Measurements from ENCODE around the gene EYS. TPM values are rescaled to one million over a fixed set of nuclear protein-coding genes. Genes with fewer than 3 reads are reported as not detected.

The EYS gene
- total RNA-seq, 1 donor from 2014 or later = not detected

DNA sequence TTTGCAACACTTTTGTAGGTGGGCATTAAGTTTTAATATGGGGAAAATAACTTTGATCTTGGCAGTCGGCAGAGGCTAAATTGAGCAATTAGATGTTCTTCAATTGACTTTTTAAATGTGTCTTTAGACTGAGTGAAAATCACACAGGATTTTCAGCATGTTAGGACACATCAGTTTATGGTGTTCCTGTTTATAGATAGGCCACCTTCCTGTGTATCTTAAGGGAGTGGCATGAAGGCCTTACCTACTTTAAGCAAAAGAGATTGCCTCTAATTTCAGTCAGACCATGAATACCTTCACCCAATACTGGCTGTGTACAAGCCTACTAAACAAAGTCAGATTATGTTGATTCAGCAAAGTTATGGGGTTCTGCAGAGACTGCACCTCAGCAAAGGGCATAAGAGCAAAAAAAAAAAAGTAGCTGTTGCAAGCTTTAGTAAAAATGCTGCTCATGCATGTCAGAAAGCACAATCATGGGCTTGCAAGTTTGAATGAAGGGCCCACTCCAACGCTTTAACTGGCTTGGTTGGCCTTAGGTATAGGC lies 1223.0 kb downstream of the EYS start:
- Mint-ChIP-seq H3K27ac (ENCODE audit: unreplicated experiment) (no peak overlapping the region), H3K36me3 (ENCODE audit: unreplicated experiment) (no peaks in the 10 kb centered on the region), H3K4me1 (ENCODE audit: unreplicated experiment) (no peaks in the 10 kb centered on the region), H3K9me3 (ENCODE audit: unreplicated experiment) (no peaks in the 10 kb centered on the region), H3K27me3 (ENCODE audit: unreplicated experiment) (peaks cover 42% of the 10 kb centered on the region), H3K4me3 (ENCODE audit: unreplicated experiment) (no peak overlapping the region)
- TF ChIP-seq, protein P1, sequence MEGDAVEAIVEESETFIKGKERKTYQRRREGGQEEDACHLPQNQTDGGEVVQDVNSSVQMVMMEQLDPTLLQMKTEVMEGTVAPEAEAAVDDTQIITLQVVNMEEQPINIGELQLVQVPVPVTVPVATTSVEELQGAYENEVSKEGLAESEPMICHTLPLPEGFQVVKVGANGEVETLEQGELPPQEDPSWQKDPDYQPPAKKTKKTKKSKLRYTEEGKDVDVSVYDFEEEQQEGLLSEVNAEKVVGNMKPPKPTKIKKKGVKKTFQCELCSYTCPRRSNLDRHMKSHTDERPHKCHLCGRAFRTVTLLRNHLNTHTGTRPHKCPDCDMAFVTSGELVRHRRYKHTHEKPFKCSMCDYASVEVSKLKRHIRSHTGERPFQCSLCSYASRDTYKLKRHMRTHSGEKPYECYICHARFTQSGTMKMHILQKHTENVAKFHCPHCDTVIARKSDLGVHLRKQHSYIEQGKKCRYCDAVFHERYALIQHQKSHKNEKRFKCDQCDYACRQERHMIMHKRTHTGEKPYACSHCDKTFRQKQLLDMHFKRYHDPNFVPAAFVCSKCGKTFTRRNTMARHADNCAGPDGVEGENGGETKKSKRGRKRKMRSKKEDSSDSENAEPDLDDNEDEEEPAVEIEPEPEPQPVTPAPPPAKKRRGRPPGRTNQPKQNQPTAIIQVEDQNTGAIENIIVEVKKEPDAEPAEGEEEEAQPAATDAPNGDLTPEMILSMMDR (IDR thresholded peaks at IDR 0.05) = no peak
- DNase-seq (ENCODE audit: extremely low spot score, unreplicated experiment) = no peak

DNA sequence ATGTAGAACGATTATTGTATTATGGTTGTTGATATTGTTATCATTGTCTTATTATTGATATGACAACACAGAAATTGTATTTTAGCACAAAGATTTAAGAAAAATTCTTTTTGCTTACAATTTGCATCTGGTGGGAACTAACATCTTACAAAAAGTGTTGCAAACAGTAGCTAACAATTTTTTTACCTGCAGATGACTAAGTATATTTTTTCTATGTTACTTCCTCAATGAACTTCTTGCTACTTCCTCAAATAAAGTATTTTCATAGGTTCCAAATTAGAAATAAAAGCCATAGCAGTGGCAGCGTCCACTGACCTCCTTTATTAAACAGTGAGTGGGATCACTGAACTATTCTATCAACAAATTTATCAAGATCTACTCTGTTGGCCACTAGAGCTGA lies 1224.4 kb downstream of the EYS start:
- Mint-ChIP-seq H3K36me3 (ENCODE audit: unreplicated experiment) (no peaks in the 10 kb centered on the region), H3K27ac (ENCODE audit: unreplicated experiment) (no peak overlapping the region), H3K4me3 (ENCODE audit: unreplicated experiment) (no peak overlapping the region), H3K27me3 (ENCODE audit: unreplicated experiment) (peaks cover 45% of the 10 kb centered on the region), H3K4me1 (ENCODE audit: unreplicated experiment) (no peaks in the 10 kb centered on the region), H3K9me3 (ENCODE audit: unreplicated experiment) (no peaks in the 10 kb centered on the region)
- TF ChIP-seq, protein P1 (IDR thresholded peaks at IDR 0.05) = no peak
- DNase-seq (ENCODE audit: extremely low spot score, unreplicated experiment) = no peak

DNA sequence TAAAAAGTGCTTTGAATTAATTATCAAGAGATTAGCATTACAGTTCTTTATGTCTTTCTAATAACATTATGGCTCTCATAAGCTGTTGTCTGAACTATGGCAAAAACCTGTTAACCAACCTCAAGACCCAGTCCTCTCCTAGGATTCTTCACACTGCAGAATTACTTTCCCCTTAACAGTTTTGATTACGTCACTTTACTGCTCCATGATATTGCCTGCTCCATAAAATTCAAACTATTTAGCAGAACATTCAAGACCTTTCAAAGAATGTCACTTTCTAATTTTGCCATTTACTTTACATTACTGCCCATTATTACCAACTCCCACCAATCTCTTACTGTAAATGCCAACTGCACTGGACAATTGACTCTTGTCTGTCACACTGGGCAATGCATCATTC lies 1227.9 kb downstream of the EYS start:
- Mint-ChIP-seq H3K9me3 (ENCODE audit: unreplicated experiment) (no peaks in the 10 kb centered on the region), H3K4me3 (ENCODE audit: unreplicated experiment) (no peak overlapping the region), H3K36me3 (ENCODE audit: unreplicated experiment) (no peaks in the 10 kb centered on the region), H3K4me1 (ENCODE audit: unreplicated experiment) (no peaks in the 10 kb centered on the region), H3K27me3 (ENCODE audit: unreplicated experiment) (peaks cover 32% of the 10 kb centered on the region), H3K27ac (ENCODE audit: unreplicated experiment) (no peak overlapping the region)
- DNase-seq (ENCODE audit: extremely low spot score, unreplicated experiment) = no peak
- TF ChIP-seq, protein P1 (IDR thresholded peaks at IDR 0.05) = no peak

DNA sequence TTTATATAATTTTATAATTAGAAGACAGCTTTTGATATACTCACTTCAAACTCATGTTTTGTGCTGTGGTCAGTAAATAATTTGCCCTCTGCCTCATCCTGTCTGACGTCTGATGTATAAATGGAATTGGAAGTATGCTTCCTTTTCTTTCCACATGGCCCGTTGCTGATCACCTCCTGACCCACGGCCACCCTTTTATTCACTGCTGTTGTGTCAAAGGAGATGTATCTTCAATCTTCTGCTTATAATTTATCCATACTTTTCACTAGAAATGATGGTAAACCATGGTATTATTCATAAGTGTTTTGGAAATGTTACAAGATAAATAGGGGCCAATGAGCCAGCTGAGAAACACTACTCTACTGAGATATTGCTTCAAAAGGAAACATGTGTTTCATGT lies 1229.6 kb downstream of the EYS start:
- Mint-ChIP-seq H3K27me3 (ENCODE audit: unreplicated experiment) (peaks cover 19% of the 10 kb centered on the region), H3K27ac (ENCODE audit: unreplicated experiment) (no peak overlapping the region)
- TF ChIP-seq, protein P1 (IDR thresholded peaks at IDR 0.05) = no peak

DNA sequence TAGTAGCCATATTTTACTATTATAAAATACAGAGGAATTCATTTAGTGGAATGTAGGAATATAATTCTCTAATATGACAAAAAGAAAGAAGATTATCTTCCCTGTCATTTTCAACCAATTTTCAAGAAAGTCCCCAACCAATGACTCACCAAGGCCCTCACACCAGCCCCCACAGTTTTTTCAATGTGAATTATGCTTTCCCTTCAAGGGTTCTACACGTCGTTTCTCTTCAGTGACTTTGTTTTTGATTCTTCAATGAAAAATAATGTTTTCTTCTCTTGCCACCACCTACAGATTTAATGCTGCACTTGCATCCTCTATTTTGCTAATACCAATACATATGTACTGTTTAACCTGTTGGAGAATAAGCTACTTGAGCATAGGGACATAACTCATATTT lies 1230.1 kb downstream of the EYS start:
- H3K9me3 Mint-ChIP-seq (ENCODE audit: unreplicated experiment) = no peaks in the 10 kb centered on the region
- H3K4me1 Mint-ChIP-seq (ENCODE audit: unreplicated experiment) = no peaks in the 10 kb centered on the region
- H3K27ac Mint-ChIP-seq (ENCODE audit: unreplicated experiment) = no peak overlapping the region
- H3K27me3 Mint-ChIP-seq (ENCODE audit: unreplicated experiment) = peaks cover 17% of the 10 kb centered on the region
- TF ChIP-seq, protein P1 (IDR thresholded peaks at IDR 0.05) = no peak
- no peak for DNase-seq (ENCODE audit: extremely low spot score, unreplicated experiment)
- no peaks in the 10 kb centered on the region for H3K36me3 Mint-ChIP-seq (ENCODE audit: unreplicated experiment)
- H3K4me3 Mint-ChIP-seq (ENCODE audit: unreplicated experiment) = no peak overlapping the region

More for the DNA sequence above, 1229.6 kb downstream of the EYS start:
- H3K9me3 Mint-ChIP-seq (ENCODE audit: unreplicated experiment) = no peaks in the 10 kb centered on the region
- no peaks in the 10 kb centered on the region for H3K4me1 Mint-ChIP-seq (ENCODE audit: unreplicated experiment)
- no peaks in the 10 kb centered on the region for H3K36me3 Mint-ChIP-seq (ENCODE audit: unreplicated experiment)
- DNase-seq (ENCODE audit: extremely low spot score, unreplicated experiment) = no peak
- H3K4me3 Mint-ChIP-seq (ENCODE audit: unreplicated experiment) = no peak overlapping the region
